IMR-90 (cell line): ENCODE results near the gene HRC. TPM values are rescaled to one million over a fixed set of nuclear protein-coding genes. Genes with fewer than 3 reads are reported as not detected.

Experiments
- ATAC-seq: fragments of 200-7000 bp; cut with Tn5 transposase; 2 replicates; pipeline ENCODE4 v1.9.1; 2020; ENCODE audit warnings: low read depth, mild to moderate bottlenecking, moderate library complexity
- BruUV-seq: library from RNA; stranded (reverse); fragments of 400-500 nt; replicated peaks from 2 replicates; lab custom pipeline; 2021; lab: Mats Ljungman, UMichigan
- CTCF ChIA-PET: fragments of 300-600 bp; formaldehyde crosslinking; extraction: SDS; loops from one replicate; lab custom pipeline; 2021; ENCODE audit warnings: antibody characterized with exemption; lab: Yijun Ruan, JAX
- POLR2A ChIA-PET: fragments of 300-600 bp; sonication (Branson Sonifier 250); formaldehyde crosslinking; loops from one replicate; lab custom pipeline; 2022; ENCODE audit warnings: antibody characterized with exemption; ENCODE audit not compliant: unreplicated experiment; lab: Charles Lee
- DNase-seq: peaks from one replicate; pipeline ENCODE4 v3.0.0; 2013
- H2AFZ ChIP-seq: replicated peaks from 2 replicates; pipeline ENCODE3; 2013; ENCODE audit warnings: low read length, mild to moderate bottlenecking; ENCODE audit not compliant: poor library complexity
- H2AK5ac ChIP-seq: 2 replicates; pipeline ENCODE4 v1.6.1; 2013; ENCODE audit warnings: low read depth, low read length, inconsistent platforms
- H2AK9ac ChIP-seq: replicated peaks from 2 replicates; pipeline ENCODE3; 2013; ENCODE audit warnings: mild to moderate bottlenecking, low read depth, low read length, moderate library complexity; ENCODE audit not compliant: poor library complexity
- H2BK120ac ChIP-seq: 2 replicates; pipeline ENCODE4 v1.6.1; 2013; ENCODE audit warnings: low read depth, low read length, inconsistent platforms
- H2BK15ac ChIP-seq: 3 replicates; pipeline ENCODE4 v1.6.1; 2013; ENCODE audit warnings: low read depth, low read length, inconsistent platforms
- H2BK20ac ChIP-seq: 2 replicates; pipeline ENCODE4 v1.6.1; 2013; ENCODE audit warnings: low read depth, mild to moderate bottlenecking, inconsistent platforms, low read length, moderate library complexity
- H2BK5ac ChIP-seq: 2 replicates; pipeline ENCODE4 v1.6.1; 2013; ENCODE audit warnings: mild to moderate bottlenecking, low read depth, low read length, inconsistent platforms; ENCODE audit not compliant: poor library complexity, severe bottlenecking
- H3K14ac ChIP-seq: replicated peaks from 2 replicates; pipeline ENCODE4 v1.6.1; 2013; ENCODE audit warnings: low read depth, low read length, inconsistent platforms
- H3K18ac ChIP-seq: 2 replicates; pipeline ENCODE4 v1.6.1; 2013; ENCODE audit warnings: low read depth, low read length, control low read depth
- H3K23ac ChIP-seq: 2 replicates; pipeline ENCODE4 v1.6.1; 2013; ENCODE audit warnings: low read depth, low read length, inconsistent platforms
- H3K27ac ChIP-seq: 2 replicates; pipeline ENCODE4 v1.5.1; 2013; ENCODE audit warnings: mild to moderate bottlenecking, control low read depth, low read length; ENCODE audit not compliant: insufficient read depth
- H3K27me3 ChIP-seq: 2 replicates; pipeline ENCODE4 v1.6.1; 2013; ENCODE audit warnings: low read length; ENCODE audit not compliant: control insufficient read depth, insufficient read depth
- H3K36me3 ChIP-seq: 2 replicates; pipeline ENCODE4 v1.6.1; 2013; ENCODE audit warnings: low read length, mixed read lengths; ENCODE audit not compliant: control insufficient read depth, insufficient read depth
- H3K4ac ChIP-seq: 2 replicates; pipeline ENCODE4 v1.6.1; 2013; ENCODE audit warnings: low read depth, low read length, inconsistent platforms
- H3K4me1 ChIP-seq: 2 replicates; pipeline ENCODE4 v1.6.1; 2013; ENCODE audit warnings: low read length, mixed read lengths; ENCODE audit not compliant: control insufficient read depth, insufficient read depth
- H3K4me2 ChIP-seq: 2 replicates; pipeline ENCODE4 v1.6.1; 2013; ENCODE audit warnings: low read depth, mild to moderate bottlenecking, control low read depth, low read length, moderate library complexity
- H3K4me3 ChIP-seq: 2 replicates; pipeline ENCODE4 v1.5.1; 2013; ENCODE audit warnings: low read depth, mild to moderate bottlenecking, control low read depth, low read length, moderate library complexity; ENCODE audit not compliant: insufficient read depth
- H3K56ac ChIP-seq: 2 replicates; pipeline ENCODE4 v1.6.1; 2013; ENCODE audit warnings: low read length, inconsistent platforms; ENCODE audit not compliant: insufficient read depth; ENCODE audit errors: extremely low read depth
- H3K79me1 ChIP-seq, 2 experiments: 2 replicates each; pipeline ENCODE4 v1.6.1; 2013; ENCODE audit warnings: low read length in 2 of 2, inconsistent platforms in 1 of 2, low read depth in 1 of 2
- H3K9ac ChIP-seq: 2 replicates; pipeline ENCODE4 v1.6.1; 2013; ENCODE audit warnings: low read depth, low read length, control low read depth
- H3K9me1 ChIP-seq: 2 replicates; pipeline ENCODE4 v1.6.1; 2013; ENCODE audit warnings: low read length, inconsistent platforms; ENCODE audit not compliant: insufficient read depth
- H3K9me3 ChIP-seq: 2 replicates; pipeline ENCODE4 v1.6.1; 2013; ENCODE audit warnings: low read length; ENCODE audit not compliant: control insufficient read depth, insufficient read depth
- H4K20me1 ChIP-seq: 2 replicates; pipeline ENCODE4 v1.6.1; 2013; ENCODE audit warnings: low read length, inconsistent platforms; ENCODE audit not compliant: insufficient read depth
- H4K5ac ChIP-seq: 2 replicates; pipeline ENCODE4 v1.6.1; 2013; ENCODE audit warnings: mild to moderate bottlenecking, low read depth, low read length, control low read depth
- H4K8ac ChIP-seq, 2 experiments: 2 replicates each; pipeline ENCODE4 v1.6.1; 2013; ENCODE audit warnings: low read depth in 2 of 2, low read length in 2 of 2, control low read depth in 1 of 2, inconsistent platforms in 1 of 2
- H4K91ac ChIP-seq: 2 replicates; pipeline ENCODE4 v1.6.1; 2013; ENCODE audit warnings: low read depth, low read length, inconsistent platforms; ENCODE audit not compliant: insufficient read depth
- CEBPB ChIP-seq: IDR thresholded peaks from 2 replicates; pipeline ENCODE4 v1.6.1; 2012; ENCODE audit warnings: low read depth, low read length, improper control_type of control experiment
- MXI1 ChIP-seq: IDR thresholded peaks from 2 replicates; pipeline ENCODE4 v1.6.1; 2012; ENCODE audit warnings: low read depth, mild to moderate bottlenecking, low read length, moderate library complexity, borderline replicate concordance
- NFE2L2 ChIP-seq: fragments of 150-350 bp; IDR thresholded peaks from 2 replicates; pipeline ENCODE4 v1.6.1; 2016; ENCODE audit warnings: low read depth, mild to moderate bottlenecking, low read length
- POLR2A ChIP-seq: IDR thresholded peaks from 2 replicates; pipeline ENCODE4 v1.6.1; 2012; ENCODE audit warnings: mild to moderate bottlenecking, low read depth, low read length
- RAD21 ChIP-seq: IDR thresholded peaks from 2 replicates; pipeline ENCODE4 v1.6.1; 2012; ENCODE audit warnings: low read length, improper control_type of control experiment
- WGBS, 2 experiments: methylation state at CpG; one replicate each; pipeline versions ENCODE4 v1.1.5 to v1.1.7; 2013; ENCODE audit warnings: missing lambda C conversion rate in 2 of 2; ENCODE audit not compliant: insufficient read length in 1 of 2; ENCODE audit errors: extremely low coverage in 2 of 2; 5-methylcytosine and 5-hydroxymethylcytosine counted together
- dilution Hi-C: fragments of 300-500 bp; cut with HindIII; formaldehyde crosslinking; loops from one replicate; pipeline ENCODE4 v1.14.3; 2018; ENCODE audit warnings: low sequenced_read_pairs; ENCODE audit not compliant: unreplicated experiment
- in situ Hi-C: fragments of 300-500 bp; cut with MboI; formaldehyde crosslinking; loops from 3 replicates; pipeline ENCODE4 v1.14.3; 2019; ENCODE audit warnings: low sequenced_read_pairs, inconsistent platforms, mixed read lengths
- intact Hi-C: fragments of 100-400 bp; cut with micrococcal nuclease; formaldehyde crosslinking; loops from 2 replicates; pipeline ENCODE4 v1.10.0; 2022
- polyA plus RNA-seq, 3 experiments: library from polyadenylated mRNA; depleted of rRNA; stranded (reverse); fragments of >200 nt; gene quantifications; 2 replicates each; pipeline ENCODE4 v1.2.3, GENCODE V29; 2012; ENCODE audit warnings: low replicate concordance in 1 of 3
- total RNA-seq: library from RNA; depleted of rRNA; stranded (reverse); fragments of >200 nt; gene quantifications from 2 replicates; pipeline ENCODE4 v1.2.3, GENCODE V29; 2012

HRC gene
- total and polyA plus RNA-seq, 2 of the 4 experiments (the other 2 are of a cell fraction), result 0.03 TPM; not detected in 1

DNA sequence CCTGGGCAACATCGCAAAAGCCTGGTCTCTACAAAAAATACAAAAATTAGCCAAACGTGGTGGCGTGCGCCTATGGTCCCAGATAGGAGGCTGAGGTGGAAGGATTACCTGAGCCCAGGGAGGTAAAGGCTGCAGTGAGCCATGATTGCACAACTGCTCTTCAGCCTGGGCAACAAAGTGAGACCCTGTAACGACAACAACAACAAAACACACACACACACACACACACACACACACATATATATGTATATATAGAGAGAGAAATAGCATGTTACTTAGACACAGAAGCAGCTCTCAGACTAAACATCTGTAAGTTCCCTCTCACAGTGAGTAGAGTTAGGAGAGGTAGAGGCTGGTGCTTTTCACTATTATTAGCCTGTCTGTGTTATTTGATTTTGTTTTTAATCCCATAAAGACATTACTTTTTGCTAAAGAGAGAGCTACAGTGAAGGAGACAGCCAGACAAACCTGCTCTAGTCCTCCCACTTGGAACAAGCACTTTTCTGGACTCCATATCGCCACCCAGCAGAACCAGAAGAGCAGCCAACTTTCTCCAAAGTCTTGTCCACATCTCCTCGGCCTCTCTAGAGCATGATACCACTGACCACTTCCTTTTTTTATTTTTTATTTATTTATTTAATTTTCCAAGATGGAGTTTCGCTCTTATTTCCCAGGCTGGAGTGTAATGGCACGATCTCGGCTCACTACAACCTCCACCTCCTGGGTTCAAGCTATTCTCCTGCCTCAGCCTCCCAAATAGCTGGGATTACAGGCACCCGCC lies 43.8 kb downstream of the HRC start:
- Histone ChIP-seq H3K9me1 (peaks cover 21% of the 10 kb centered on the region), H3K18ac (no peak overlapping the region), H2BK120ac (no peak overlapping the region), H3K4me1 (peaks cover 4% of the 10 kb centered on the region), H3K4me2 (no peak overlapping the region), H2AFZ (no peak overlapping the region), H2BK15ac (no peak overlapping the region), H2AK9ac (no peak overlapping the region), H3K36me3 (peaks cover 32% of the 10 kb centered on the region), H2BK5ac (no peak overlapping the region), H3K23ac (no peak overlapping the region), H2BK20ac (no peak overlapping the region), H4K20me1 (peaks cover 23% of the 10 kb centered on the region), H3K9ac (no peak overlapping the region), H3K27ac (no peak overlapping the region), H3K27me3 (no peaks in the 10 kb centered on the region), H4K91ac (no peak overlapping the region), H3K4me3 (no peak overlapping the region), H3K56ac (no peak overlapping the region), H4K5ac (no peak overlapping the region), H3K14ac (no peak overlapping the region), H2AK5ac (no peak overlapping the region), H3K9me3 (no peaks in the 10 kb centered on the region), H4K8ac (no peak overlapping the region), H3K79me1 (peaks cover 11 to 44% of the 10 kb centered on the region in 2 experiments; a peak in 3 of 4 replicates), H3K4ac (no peak overlapping the region)
- no TSS peak for BruUV-seq
- DNase-seq (no peak), ATAC-seq (no peak)
- intact Hi-C loops (loop anchor here (5.0 kb wide), 1 partner anchor 86 kb away; no protein-coding TSS in a partner anchor), dilution Hi-C loops (no loop called here), in situ Hi-C loops (no loop called here)
- TF ChIP-seq RAD21, result no peak
- peak; percentile 47; the same call in 1 of the 2 replicates for TF ChIP-seq CEBPB
- no peak for TF ChIP-seq NFE2L2
- TF ChIP-seq POLR2A, result no peak
- TF ChIP-seq MXI1, result no peak
- no CpG with 5 or more reads among the region's 11 CpGs for WGBS, 2 experiments
- CTCF ChIA-PET, result interaction anchor here (0.7 kb wide), 1 partner anchor 14 kb away, joined by 3 read pairs; no protein-coding TSS in a partner anchor
- POLR2A ChIA-PET, result no interaction called here
